Measurements from ENCODE around the gene NEURL3. TPM values are rescaled to one million over a fixed set of nuclear protein-coding genes. Genes with fewer than 3 reads are reported as not detected.
"Not testable (repeated sequence)": the region's sequence is repeated elsewhere in the genome, so short reads cannot be mapped to it uniquely, and the experiment has no call there.

NEURL3 gene
- total RNA-seq, 1 donor from 2014 or later = not detected

DNA sequence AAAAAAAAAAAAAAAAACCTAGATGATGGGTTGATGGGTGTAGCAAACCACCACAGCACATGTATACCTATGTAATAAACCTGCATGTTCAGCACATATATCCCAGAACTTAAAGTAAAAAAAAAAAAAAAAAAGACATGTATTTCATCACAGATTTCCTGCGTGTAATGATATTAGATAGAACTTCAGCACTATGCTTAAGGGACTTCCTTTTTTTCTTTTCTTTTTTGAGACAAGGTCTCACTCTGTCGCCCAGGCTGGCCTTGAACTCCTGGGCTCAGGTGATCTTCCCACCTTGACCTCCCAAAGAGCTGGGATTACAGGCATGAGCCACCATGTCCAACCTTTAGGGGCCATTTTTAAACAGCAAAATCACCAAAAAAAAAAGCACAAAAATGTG lies 42.0 kb downstream of the NEURL3 start:
- H3K4me1 Mint-ChIP-seq (ENCODE audit: low read depth, unreplicated experiment) = no peaks in the 10 kb centered on the region
- peaks cover 10% of the 10 kb centered on the region for H3K9me3 Mint-ChIP-seq (ENCODE audit: unreplicated experiment)
- H3K27ac Mint-ChIP-seq (ENCODE audit: unreplicated experiment) = peak overlapping the region; percentile 4
- H3K27me3 Mint-ChIP-seq (ENCODE audit: unreplicated experiment) = peaks cover 5% of the 10 kb centered on the region
- no peak overlapping the region for H3K4me3 Mint-ChIP-seq (ENCODE audit: unreplicated experiment)
- TF ChIP-seq, protein P1, sequence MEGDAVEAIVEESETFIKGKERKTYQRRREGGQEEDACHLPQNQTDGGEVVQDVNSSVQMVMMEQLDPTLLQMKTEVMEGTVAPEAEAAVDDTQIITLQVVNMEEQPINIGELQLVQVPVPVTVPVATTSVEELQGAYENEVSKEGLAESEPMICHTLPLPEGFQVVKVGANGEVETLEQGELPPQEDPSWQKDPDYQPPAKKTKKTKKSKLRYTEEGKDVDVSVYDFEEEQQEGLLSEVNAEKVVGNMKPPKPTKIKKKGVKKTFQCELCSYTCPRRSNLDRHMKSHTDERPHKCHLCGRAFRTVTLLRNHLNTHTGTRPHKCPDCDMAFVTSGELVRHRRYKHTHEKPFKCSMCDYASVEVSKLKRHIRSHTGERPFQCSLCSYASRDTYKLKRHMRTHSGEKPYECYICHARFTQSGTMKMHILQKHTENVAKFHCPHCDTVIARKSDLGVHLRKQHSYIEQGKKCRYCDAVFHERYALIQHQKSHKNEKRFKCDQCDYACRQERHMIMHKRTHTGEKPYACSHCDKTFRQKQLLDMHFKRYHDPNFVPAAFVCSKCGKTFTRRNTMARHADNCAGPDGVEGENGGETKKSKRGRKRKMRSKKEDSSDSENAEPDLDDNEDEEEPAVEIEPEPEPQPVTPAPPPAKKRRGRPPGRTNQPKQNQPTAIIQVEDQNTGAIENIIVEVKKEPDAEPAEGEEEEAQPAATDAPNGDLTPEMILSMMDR (IDR thresholded peaks at IDR 0.05; ENCODE audit: partially characterized antibody, unreplicated experiment) = no peak
- H3K36me3 Mint-ChIP-seq (ENCODE audit: unreplicated experiment) = peaks cover 20% of the 10 kb centered on the region
- DNase-seq = no peak

DNA sequence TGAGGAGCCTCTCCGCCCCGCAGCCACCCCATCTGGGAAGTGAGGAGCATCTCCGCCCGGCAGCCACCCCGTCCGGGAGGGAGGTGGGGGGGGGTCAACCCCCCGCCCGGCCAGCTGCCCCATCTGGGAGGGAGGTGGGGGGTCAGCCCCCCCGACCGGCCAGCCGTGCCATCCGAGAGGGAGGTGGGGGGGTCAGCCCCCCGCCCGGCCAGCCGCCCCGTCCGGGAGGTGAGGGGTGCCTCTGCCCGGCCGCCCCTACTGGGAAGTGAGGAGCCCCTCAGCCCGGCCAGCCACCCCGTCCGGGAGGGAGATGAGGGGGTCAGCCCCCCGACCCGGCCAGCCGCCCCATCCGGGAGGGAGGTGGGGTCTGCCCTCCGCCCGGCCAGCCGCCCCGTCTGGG lies 43.5 kb downstream of the NEURL3 start:
- H3K36me3 Mint-ChIP-seq (ENCODE audit: unreplicated experiment) = peaks cover 20% of the 10 kb centered on the region
- not testable (repeated sequence) for H3K27me3 Mint-ChIP-seq (ENCODE audit: unreplicated experiment); H3K4me3 Mint-ChIP-seq (ENCODE audit: unreplicated experiment); H3K9me3 Mint-ChIP-seq (ENCODE audit: unreplicated experiment); H3K27ac Mint-ChIP-seq (ENCODE audit: unreplicated experiment); H3K4me1 Mint-ChIP-seq (ENCODE audit: low read depth, unreplicated experiment); DNase-seq

DNA sequence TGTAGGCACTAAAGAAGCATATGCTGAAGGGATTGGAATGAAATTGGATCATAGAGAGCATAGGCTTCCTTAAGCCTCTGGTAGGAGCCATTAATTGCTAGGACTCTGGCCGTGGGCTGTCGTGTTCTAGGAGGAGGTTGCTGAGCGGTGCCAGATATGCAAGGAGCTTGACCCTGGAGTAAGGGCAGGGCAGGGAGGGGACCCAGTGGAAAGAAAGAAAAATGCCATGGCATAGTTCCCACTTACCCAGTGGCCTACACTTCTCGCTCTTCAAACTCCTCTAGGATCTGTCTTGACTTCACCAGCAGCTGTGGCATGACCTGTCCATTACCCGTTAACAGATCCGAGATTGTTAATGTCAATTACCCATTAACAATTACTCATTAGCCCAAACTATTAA lies 53.1 kb downstream of the NEURL3 start:
- no peak overlapping the region for H3K4me3 Mint-ChIP-seq (ENCODE audit: unreplicated experiment)

DNA sequence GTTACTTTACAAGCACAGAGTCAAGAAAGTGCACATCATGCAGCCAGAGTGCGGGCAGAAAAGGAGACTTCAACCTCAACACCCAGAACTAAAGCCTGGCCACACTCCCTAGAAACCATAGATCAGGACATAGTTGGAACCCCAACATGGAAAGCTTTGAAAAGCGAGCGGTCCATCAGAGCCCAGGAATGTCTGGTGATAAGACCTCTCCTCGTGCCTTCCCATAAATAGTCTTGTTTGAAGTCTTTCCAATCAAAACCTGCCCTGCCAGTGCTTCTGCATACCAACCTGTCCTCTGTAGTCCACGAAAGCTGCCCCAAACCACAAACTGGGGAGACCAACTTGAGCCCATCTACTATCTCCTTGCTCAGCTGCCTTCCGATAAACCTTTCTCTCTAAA lies 55.5 kb downstream of the NEURL3 start:
- DNase-seq = no peak
- Mint-ChIP-seq H3K4me1 (ENCODE audit: low read depth, unreplicated experiment) (no peaks in the 10 kb centered on the region), H3K27ac (ENCODE audit: unreplicated experiment) (no peak overlapping the region), H3K36me3 (ENCODE audit: unreplicated experiment) (no peaks in the 10 kb centered on the region), H3K27me3 (ENCODE audit: unreplicated experiment) (peaks cover 3% of the 10 kb centered on the region), H3K4me3 (ENCODE audit: unreplicated experiment) (no peak overlapping the region), H3K9me3 (ENCODE audit: unreplicated experiment) (no peaks in the 10 kb centered on the region)
- TF ChIP-seq, protein P1 (IDR thresholded peaks at IDR 0.05; ENCODE audit: partially characterized antibody, unreplicated experiment) = no peak

More for the DNA sequence above, 53.1 kb downstream of the NEURL3 start:
- TF ChIP-seq, protein P1 (IDR thresholded peaks at IDR 0.05; ENCODE audit: partially characterized antibody, unreplicated experiment) = no peak
- DNase-seq = no peak
- Mint-ChIP-seq H3K36me3 (ENCODE audit: unreplicated experiment) (no peaks in the 10 kb centered on the region), H3K27me3 (ENCODE audit: unreplicated experiment) (peaks cover 3% of the 10 kb centered on the region), H3K27ac (ENCODE audit: unreplicated experiment) (no peak overlapping the region), H3K4me1 (ENCODE audit: low read depth, unreplicated experiment) (no peaks in the 10 kb centered on the region), H3K9me3 (ENCODE audit: unreplicated experiment) (no peaks in the 10 kb centered on the region)

DNA sequence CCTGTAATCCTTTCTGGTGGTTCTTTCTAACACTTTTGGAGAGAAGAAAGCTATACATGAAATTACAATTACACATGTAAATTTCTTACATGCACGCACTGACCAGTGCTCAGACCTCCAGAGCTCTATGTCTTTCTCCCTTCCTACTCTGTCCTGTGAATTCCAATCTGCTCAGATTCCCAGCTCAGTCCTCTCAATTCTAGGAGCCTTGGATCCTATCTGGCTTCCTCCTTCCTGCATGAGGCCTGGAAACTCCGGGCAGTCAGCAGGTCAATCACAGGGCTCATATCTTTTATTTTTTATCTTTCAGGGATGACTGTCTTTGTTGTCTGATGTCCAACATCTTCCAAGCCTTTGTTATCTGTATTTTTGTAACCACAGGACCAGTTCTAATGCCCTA lies 56.0 kb downstream of the NEURL3 start:
- TF ChIP-seq, protein P1 (IDR thresholded peaks at IDR 0.05; ENCODE audit: partially characterized antibody, unreplicated experiment) = no peak
- Mint-ChIP-seq H3K36me3 (ENCODE audit: unreplicated experiment) (no peaks in the 10 kb centered on the region), H3K27ac (ENCODE audit: unreplicated experiment) (no peak overlapping the region), H3K27me3 (ENCODE audit: unreplicated experiment) (peaks cover 3% of the 10 kb centered on the region), H3K4me1 (ENCODE audit: low read depth, unreplicated experiment) (no peaks in the 10 kb centered on the region), H3K9me3 (ENCODE audit: unreplicated experiment) (no peaks in the 10 kb centered on the region), H3K4me3 (ENCODE audit: unreplicated experiment) (no peak overlapping the region)
- no peak for DNase-seq

DNA sequence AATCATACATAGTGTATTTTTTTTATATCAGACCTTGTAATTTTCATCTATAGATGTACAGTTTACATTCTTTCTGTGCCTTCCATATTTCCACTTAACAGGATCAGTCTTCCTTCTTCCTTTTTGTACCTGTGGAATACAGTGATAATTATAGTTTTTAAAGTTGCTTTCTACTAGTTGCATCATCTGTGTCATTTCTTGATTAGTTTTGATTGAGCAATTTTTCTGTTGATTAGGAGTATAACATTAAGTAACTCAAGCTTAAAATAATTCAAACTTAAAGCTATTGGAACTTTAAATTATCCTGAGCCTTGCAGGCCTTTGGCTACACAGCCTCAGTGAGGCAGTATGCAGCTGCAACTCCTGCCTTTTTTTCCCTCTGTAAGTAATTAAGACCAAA lies 57.4 kb downstream of the NEURL3 start:
- DNase-seq = no peak
- no peak overlapping the region for H3K4me3 Mint-ChIP-seq (ENCODE audit: unreplicated experiment)
- no peaks in the 10 kb centered on the region for H3K9me3 Mint-ChIP-seq (ENCODE audit: unreplicated experiment)
- no peak overlapping the region for H3K27ac Mint-ChIP-seq (ENCODE audit: unreplicated experiment)
- TF ChIP-seq, protein P1 (IDR thresholded peaks at IDR 0.05; ENCODE audit: partially characterized antibody, unreplicated experiment) = no peak
- no peaks in the 10 kb centered on the region for H3K36me3 Mint-ChIP-seq (ENCODE audit: unreplicated experiment)
- H3K4me1 Mint-ChIP-seq (ENCODE audit: low read depth, unreplicated experiment) = no peaks in the 10 kb centered on the region
- H3K27me3 Mint-ChIP-seq (ENCODE audit: unreplicated experiment) = peaks cover 3% of the 10 kb centered on the region
